Gastroesophageal sphincter (tissue), 4 donors: Measurements from ENCODE around the gene TBRG4. TPM values are rescaled to one million over a fixed set of nuclear protein-coding genes. Genes with fewer than 3 reads are reported as not detected.
"Not testable (repeated sequence)": the region's sequence is repeated elsewhere in the genome, so short reads cannot be mapped to it uniquely, and the experiment has no call there.

Experiments
- ATAC-seq: fragments of 150-250 bp; one replicate; pipeline ENCODE4 v1.9.1; 2016; ENCODE audit warnings: mild to moderate bottlenecking, moderate library complexity
- H3K27ac ChIP-seq, 4 donors: fragments of 200-600 bp; sonication (generic) in 3 of 4; 1 replicate in 3 of 4; 2 replicates in 1 of 4; pipeline ENCODE4 v1.5.1; 2016 to 2019
- H3K27me3 ChIP-seq: fragments of 200-600 bp; sonication (generic); one replicate; pipeline ENCODE4 v1.5.1; 2019
- H3K36me3 ChIP-seq, 2 donors: fragments of 200-600 bp; sonication (generic); one replicate each; pipeline ENCODE4 v1.5.1; 2019; ENCODE audit warnings: control low read depth in 1 of 2
- H3K4me1 ChIP-seq, 3 donors: fragments of 200-600 bp; sonication (generic); 1 replicate in 2 of 3; 2 replicates in 1 of 3; pipeline ENCODE4 v1.5.1; 2016 to 2019; ENCODE audit warnings: control low read depth in 2 of 3
- H3K4me3 ChIP-seq, 2 donors: fragments of 200-600 bp; sonication (generic); one replicate each; pipeline ENCODE4 v1.5.1; 2019; ENCODE audit warnings: mild to moderate bottlenecking in 1 of 2, moderate library complexity in 1 of 2
- H3K9me3 ChIP-seq, 3 donors: fragments of 200-600 bp; sonication (generic); one replicate each; pipeline ENCODE4 v1.5.1; 2017 to 2019; ENCODE audit warnings: control low read depth in 2 of 3
- CTCF ChIP-seq, 4 experiments: fragments of 200-600 bp in 2 of 4; fragments of 450-650 bp in 2 of 4; sonication (generic) in 1 of 4; IDR thresholded peaks; one replicate each; pipeline ENCODE4 v1.5.1; 2017 to 2019; ENCODE audit warnings: antibody characterized with exemption in 4 of 4, mild to moderate bottlenecking in 2 of 4, moderate library complexity in 2 of 4
- EP300 ChIP-seq: sonication (generic); formaldehyde crosslinking; IDR thresholded peaks from one replicate; pipeline ENCODE4 v1.6.1; 2017; ENCODE audit warnings: antibody characterized with exemption, mild to moderate bottlenecking
- POLR2A ChIP-seq, 2 donors: fragments of 450-650 bp; IDR thresholded peaks; one replicate each; pipeline ENCODE4 v1.6.1; 2017; ENCODE audit warnings: antibody characterized with exemption in 2 of 2, mild to moderate bottlenecking in 2 of 2, moderate library complexity in 1 of 2
- POLR2AphosphoS5 ChIP-seq: sonication (generic); formaldehyde crosslinking; IDR thresholded peaks from one replicate; pipeline ENCODE4 v1.6.1; 2017; ENCODE audit warnings: antibody characterized with exemption
- WGBS, 2 donors: methylation state at CpG; one replicate each; pipeline ENCODE4 v1.1.5; 2018; ENCODE audit warnings: low coverage in 1 of 2; 5-methylcytosine and 5-hydroxymethylcytosine counted together
- total RNA-seq, 4 donors: library from RNA; depleted of rRNA; stranded (reverse); fragments of >200 nt; gene quantifications; one replicate each; pipeline ENCODE4 v1.1.0, GENCODE V29; 2016

Gene TBRG4
- total RNA-seq, 4 donors from 2014 or later: 38.7 to 66.6 (median 54.7) TPM

- peaks cover 0 to 12% (median 5%) of the 10 kb centered on the region in 3 donors for H3K4me1 ChIP-seq
- no peak overlapping the region for H3K27ac ChIP-seq
- ATAC-seq: no peak
- TF ChIP-seq EP300: no peak
- no peak for TF ChIP-seq POLR2A (IDR thresholded peaks at IDR 0.05)
- no peak for TF ChIP-seq CTCF (IDR thresholded peaks at IDR 0.05)
- no peak for TF ChIP-seq POLR2AphosphoS5
- peaks cover 54% of the 10 kb centered on the region for H3K27me3 ChIP-seq
- no CpG with 5 or more reads among the region's 4 CpGs for whole genome bisulfite sequencing, 2 donors
- no peak overlapping the region for H3K4me3 ChIP-seq
- H3K9me3 ChIP-seq: no peaks in the 10 kb centered on the region
- no peaks in the 10 kb centered on the region for H3K36me3 ChIP-seq
These were observed 44.4 kb upstream of the TBRG4 start for GRCh38 chr7:45155941-45156340.

GRCh38 chr7:45155357-45155900 is 43.9 kb upstream of the TBRG4 start:
- WGBS, 2 donors: 82 to 93% methylated on average over 3 to 6 of the region's 9 CpGs
- Histone ChIP-seq H3K9me3 (no peaks in the 10 kb centered on the region), H3K27me3 (peaks cover 54% of the 10 kb centered on the region), H3K4me3 (no peak overlapping the region), H3K4me1 (peaks cover 0 to 12% (median 5%) of the 10 kb centered on the region in 3 donors), H3K36me3 (no peaks in the 10 kb centered on the region), H3K27ac (no peak overlapping the region)
- ATAC-seq: no peak
- TF ChIP-seq CTCF (IDR thresholded peaks at IDR 0.05) (no peak), POLR2AphosphoS5 (no peak), EP300 (no peak), POLR2A (IDR thresholded peaks at IDR 0.05) (no peak)

- H3K27ac ChIP-seq, H3K9me3 ChIP-seq, H3K36me3 ChIP-seq, ATAC-seq, H3K4me3 ChIP-seq: not testable (repeated sequence)
- Histone ChIP-seq H3K27me3 (peaks cover 45% of the 10 kb centered on the region), H3K4me1 (peaks cover 0 to 12% (median 5%) of the 10 kb centered on the region in 3 donors)
- 85 to 86% methylated on average over 5 to 7 of the region's 8 CpGs for WGBS, 2 donors
These were observed 42.4 kb upstream of the TBRG4 start for GRCh38 chr7:45153861-45154260.

- H3K36me3 ChIP-seq: no peaks in the 10 kb centered on the region
- H3K27me3 ChIP-seq: peaks cover 51% of the 10 kb centered on the region
- 40 to 42% methylated on average over 3 of the region's 3 CpGs for WGBS, 2 donors
- peaks cover 0 to 12% (median 5%) of the 10 kb centered on the region in 3 donors for H3K4me1 ChIP-seq
- no peak for ATAC-seq
- H3K4me3 ChIP-seq: no peak overlapping the region
- H3K9me3 ChIP-seq: no peaks in the 10 kb centered on the region
- no peak overlapping the region for H3K27ac ChIP-seq
- TF ChIP-seq POLR2A (IDR thresholded peaks at IDR 0.05) (no peak), CTCF (IDR thresholded peaks at IDR 0.05) (no peak), POLR2AphosphoS5 (no peak), EP300 (no peak)
These were observed 41.7 kb upstream of the TBRG4 start for GRCh38 chr7:45153233-45153632.

- whole genome bisulfite sequencing, 2 donors: no CpG with 5 or more reads among the region's 3 CpGs
- no peak for ATAC-seq
- Histone ChIP-seq H3K4me3 (no peak overlapping the region), H3K9me3 (no peaks in the 10 kb centered on the region), H3K27ac (no peak overlapping the region), H3K36me3 (no peaks in the 10 kb centered on the region), H3K4me1 (peaks cover 0 to 4% (median 0%) of the 10 kb centered on the region in 3 donors), H3K27me3 (peaks cover 48% of the 10 kb centered on the region)
- TF ChIP-seq POLR2A (IDR thresholded peaks at IDR 0.05) (no peak), EP300 (no peak), POLR2AphosphoS5 (no peak), CTCF (IDR thresholded peaks at IDR 0.05) (no peak)
These were observed 40.5 kb upstream of the TBRG4 start for GRCh38 chr7:45151967-45152366.
